ENCODE data around the gene NFIX.
"Not testable (repeated sequence)": the region's sequence is repeated elsewhere in the genome, so short reads cannot be mapped to it uniquely, and the experiment has no call there.

GRCh38 chr19:12952050-12952449, 43.2 kb upstream of the NFIX start:
- not testable (repeated sequence) for TF ChIP-seq CTCF, POLR2A (IDR thresholded peaks at IDR 0.05)
